ENCODE results near the gene ZNF174. TPM values are rescaled to one million over a fixed set of nuclear protein-coding genes. Genes with fewer than 3 reads are reported as not detected.
A peak's percentile ranks its signal among the peaks of the same experiment; 100 is the strongest.

Gene ZNF174
- total RNA-seq, 1 donor from 2014 or later, result 14.9 TPM

DNA sequence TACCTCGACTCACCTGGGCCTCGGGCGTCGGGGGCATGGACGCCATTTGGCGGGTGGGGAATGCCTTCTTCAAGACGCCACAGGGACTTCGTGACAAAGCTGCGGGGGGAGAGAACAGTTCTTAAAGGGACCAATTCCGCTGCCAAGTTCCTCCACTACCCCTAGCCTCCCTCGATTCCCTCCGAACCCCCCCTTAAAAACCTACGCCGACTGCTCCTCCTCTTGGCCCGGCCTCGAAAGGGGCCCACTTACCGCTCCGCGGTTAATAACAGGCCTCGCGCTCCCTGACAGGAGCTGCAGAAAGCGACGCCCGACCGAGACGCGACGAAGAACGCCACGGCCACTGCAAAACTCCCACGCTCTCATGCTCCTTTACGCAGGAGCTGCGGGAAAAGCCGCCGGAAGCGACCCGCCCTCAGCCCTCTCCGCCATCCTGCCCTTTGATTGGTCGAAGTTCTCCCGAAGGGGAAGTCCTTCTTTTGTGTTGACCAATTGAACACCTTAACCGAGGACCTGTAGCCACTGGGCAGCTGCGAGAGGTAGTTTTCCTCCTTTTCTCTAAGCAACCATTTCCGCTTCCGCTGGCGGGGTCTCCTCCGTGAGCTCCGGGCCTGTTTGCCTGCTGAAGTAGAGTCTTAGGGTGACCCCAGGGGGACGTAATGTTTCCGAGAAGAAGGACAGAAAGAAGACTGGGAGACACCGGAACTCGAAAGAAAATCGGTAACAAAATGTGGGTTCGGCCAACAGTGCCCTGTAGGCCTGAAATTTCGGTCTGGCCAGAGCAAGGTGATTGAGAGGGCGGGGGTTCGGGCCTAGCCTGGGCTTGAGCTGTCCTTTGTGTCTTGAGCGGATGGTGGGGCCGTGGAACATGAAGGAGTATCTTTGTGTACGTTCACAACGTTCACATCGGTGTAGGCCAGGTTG, 42.4 kb downstream of the ZNF174 start, which contains the start of the genes NAA60 and ZNF597:
Gene NAA60, plus strand, starts transcription at position 573 of the 924 bp plus-strand sequence. CDS start 32,548 bp downstream, outside the sequence.
Gene ZNF597, minus strand, starts transcription at position 397 of the 924 bp plus-strand sequence. Its CDS starts 351 bp downstream, at position 46.
- Mint-ChIP-seq H3K4me3 (peak within 1 kb of the TSS; percentile 99), H3K9me3 (peaks cover 5% of the 10 kb centered on the region), H3K27me3 (no peaks in the 10 kb centered on the region), H3K36me3 (peaks cover 30% of the 10 kb centered on the region), H3K4me1 (ENCODE audit: unreplicated experiment) (no peaks in the 10 kb centered on the region), H3K27ac (peak within 1 kb of the TSS; percentile 93)
- TF ChIP-seq, protein P1, sequence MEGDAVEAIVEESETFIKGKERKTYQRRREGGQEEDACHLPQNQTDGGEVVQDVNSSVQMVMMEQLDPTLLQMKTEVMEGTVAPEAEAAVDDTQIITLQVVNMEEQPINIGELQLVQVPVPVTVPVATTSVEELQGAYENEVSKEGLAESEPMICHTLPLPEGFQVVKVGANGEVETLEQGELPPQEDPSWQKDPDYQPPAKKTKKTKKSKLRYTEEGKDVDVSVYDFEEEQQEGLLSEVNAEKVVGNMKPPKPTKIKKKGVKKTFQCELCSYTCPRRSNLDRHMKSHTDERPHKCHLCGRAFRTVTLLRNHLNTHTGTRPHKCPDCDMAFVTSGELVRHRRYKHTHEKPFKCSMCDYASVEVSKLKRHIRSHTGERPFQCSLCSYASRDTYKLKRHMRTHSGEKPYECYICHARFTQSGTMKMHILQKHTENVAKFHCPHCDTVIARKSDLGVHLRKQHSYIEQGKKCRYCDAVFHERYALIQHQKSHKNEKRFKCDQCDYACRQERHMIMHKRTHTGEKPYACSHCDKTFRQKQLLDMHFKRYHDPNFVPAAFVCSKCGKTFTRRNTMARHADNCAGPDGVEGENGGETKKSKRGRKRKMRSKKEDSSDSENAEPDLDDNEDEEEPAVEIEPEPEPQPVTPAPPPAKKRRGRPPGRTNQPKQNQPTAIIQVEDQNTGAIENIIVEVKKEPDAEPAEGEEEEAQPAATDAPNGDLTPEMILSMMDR (conservative IDR thresholded peaks at IDR 0.05), result no peak
- peak; percentile 82 for DNase-seq (ENCODE audit: extremely low spot score, unreplicated experiment)

DNA sequence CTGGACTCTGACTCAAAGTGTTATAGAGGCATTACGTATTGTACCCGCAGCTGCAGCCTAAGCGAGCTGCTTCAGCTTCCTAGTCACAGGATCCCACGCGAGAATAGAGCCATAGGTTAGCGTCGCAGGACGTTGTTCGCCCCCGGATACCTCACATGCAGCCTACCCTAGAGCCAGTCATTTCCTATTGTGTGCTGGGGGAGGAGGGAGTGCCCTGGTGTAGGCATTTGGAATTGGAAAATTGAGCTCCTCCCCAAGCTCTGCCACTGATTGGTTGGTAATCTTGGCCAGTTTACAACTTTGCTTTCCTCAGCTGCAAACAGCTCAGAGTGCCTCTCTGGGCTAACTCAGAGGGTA, 43.0 kb downstream of the ZNF174 start:
- no peak for DNase-seq (ENCODE audit: extremely low spot score, unreplicated experiment)
- H3K27me3 Mint-ChIP-seq, result no peaks in the 10 kb centered on the region
- H3K9me3 Mint-ChIP-seq, result peaks cover 5% of the 10 kb centered on the region
- H3K4me3 Mint-ChIP-seq, result peak overlapping the region; percentile 99
- TF ChIP-seq, protein P1 (conservative IDR thresholded peaks at IDR 0.05), result no peak
- peak overlapping the region; percentile 93 for H3K27ac Mint-ChIP-seq
- H3K4me1 Mint-ChIP-seq (ENCODE audit: unreplicated experiment), result no peaks in the 10 kb centered on the region
- H3K36me3 Mint-ChIP-seq, result peaks cover 30% of the 10 kb centered on the region

DNA sequence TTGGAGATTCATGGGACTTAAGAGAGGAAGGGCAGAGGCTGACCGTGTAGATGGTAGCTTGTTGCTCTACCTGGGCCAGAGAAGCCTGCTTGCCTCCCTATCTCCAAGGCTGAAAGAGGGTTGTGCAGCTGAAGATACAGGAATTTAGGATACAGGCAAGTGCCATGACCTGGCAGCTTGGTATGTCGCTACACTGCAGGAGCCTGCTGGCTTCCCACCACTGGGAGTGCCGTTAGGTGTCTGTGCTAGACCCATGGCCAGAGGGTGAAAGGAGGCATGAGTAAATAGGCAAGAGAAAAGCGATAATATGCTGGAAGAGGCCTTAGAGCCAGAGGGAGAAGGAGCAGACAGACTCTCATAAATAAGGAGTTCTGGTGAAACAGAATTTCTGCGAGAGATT, 53.1 kb downstream of the ZNF174 start:
- peaks cover 10% of the 10 kb centered on the region for H3K4me1 Mint-ChIP-seq (ENCODE audit: unreplicated experiment)
- H3K4me3 Mint-ChIP-seq, result peak overlapping the region; percentile 4
- no peaks in the 10 kb centered on the region for H3K36me3 Mint-ChIP-seq
- no peak for DNase-seq (ENCODE audit: extremely low spot score, unreplicated experiment)
- H3K27ac Mint-ChIP-seq, result no peak overlapping the region
- TF ChIP-seq, protein P1 (conservative IDR thresholded peaks at IDR 0.05), result no peak
- no peaks in the 10 kb centered on the region for H3K27me3 Mint-ChIP-seq
- H3K9me3 Mint-ChIP-seq, result no peaks in the 10 kb centered on the region

DNA sequence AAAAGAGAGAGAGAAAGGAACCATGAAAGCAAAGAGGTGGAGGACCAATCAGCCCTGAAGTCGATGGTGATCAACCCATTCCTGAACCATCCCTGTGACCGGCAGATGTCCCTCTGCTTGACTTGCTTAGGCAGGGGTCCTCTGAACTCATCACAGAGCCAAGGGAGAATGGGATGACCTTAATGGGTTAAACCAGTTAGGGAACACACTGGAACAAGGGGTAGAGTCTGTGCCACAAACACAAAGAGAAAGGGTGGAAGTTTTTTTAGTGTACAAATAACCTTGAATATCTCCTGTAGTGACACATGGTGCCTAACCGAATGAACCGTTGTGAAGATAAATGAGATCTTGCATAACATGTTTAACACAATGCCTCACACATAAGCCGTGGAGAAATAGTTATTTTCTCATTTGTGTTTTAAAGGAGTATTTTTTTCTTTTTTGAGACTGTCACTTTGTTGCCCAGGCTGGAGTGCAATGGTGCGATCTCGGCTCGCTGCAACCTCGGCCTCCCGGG, 53.7 kb downstream of the ZNF174 start:
- Mint-ChIP-seq H3K27ac (no peak overlapping the region), H3K4me1 (ENCODE audit: unreplicated experiment) (peaks cover 16% of the 10 kb centered on the region), H3K9me3 (no peaks in the 10 kb centered on the region), H3K4me3 (peak overlapping the region; percentile 18), H3K27me3 (no peaks in the 10 kb centered on the region), H3K36me3 (no peaks in the 10 kb centered on the region)
- TF ChIP-seq, protein P1 (conservative IDR thresholded peaks at IDR 0.05), result no peak
- no peak for DNase-seq (ENCODE audit: extremely low spot score, unreplicated experiment)

DNA sequence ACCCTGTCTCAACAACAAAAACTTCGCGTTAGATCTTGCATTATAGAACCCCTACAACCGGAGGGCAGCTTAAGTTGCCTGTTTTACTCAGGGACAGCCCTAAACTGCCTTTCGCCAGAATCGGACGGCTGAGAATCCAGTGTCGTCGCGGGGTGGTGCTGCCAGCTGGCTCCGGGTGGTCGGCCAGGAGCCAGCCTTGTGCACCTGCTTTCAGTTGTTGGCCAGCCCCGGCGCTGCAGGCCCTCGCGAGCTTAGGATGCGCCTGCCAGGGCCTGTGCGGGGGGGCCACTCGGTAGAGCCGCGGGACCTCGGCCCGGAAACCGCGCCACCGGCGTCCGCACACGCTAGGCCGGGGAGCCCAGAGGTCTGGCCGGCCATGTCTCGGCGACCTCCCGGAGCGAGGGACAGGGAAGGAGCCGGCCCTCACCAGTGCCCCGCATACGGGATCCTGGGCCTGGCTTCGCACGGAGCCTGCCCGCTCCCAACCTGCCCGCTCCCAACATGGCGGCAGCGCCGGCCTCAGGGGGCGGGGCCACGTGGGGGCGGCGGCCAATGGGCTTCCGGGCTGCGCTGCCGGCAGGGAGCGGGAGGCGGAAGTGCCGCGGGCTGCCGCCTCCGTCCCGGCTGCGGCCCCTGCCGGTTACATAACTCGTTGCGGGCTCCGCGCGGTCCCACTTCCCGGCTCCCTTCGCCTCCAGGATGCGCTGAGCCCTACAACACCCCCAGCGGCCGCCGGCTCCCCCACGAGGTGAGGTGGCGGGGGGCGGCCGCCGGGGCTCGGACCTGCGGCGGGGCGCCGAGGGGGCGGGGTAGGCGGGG, 56.6 kb downstream of the ZNF174 start:
- peaks cover 38% of the 10 kb centered on the region for H3K4me1 Mint-ChIP-seq (ENCODE audit: unreplicated experiment)
- TF ChIP-seq, protein P1 (conservative IDR thresholded peaks at IDR 0.05), result peak; percentile 71

More for the DNA sequence above, 56.6 kb downstream of the ZNF174 start:
- Mint-ChIP-seq H3K27me3 (no peaks in the 10 kb centered on the region), H3K4me3 (peak overlapping the region; percentile 79), H3K9me3 (no peaks in the 10 kb centered on the region), H3K27ac (peak overlapping the region; percentile 82), H3K36me3 (peaks cover 4% of the 10 kb centered on the region)
- DNase-seq (ENCODE audit: extremely low spot score, unreplicated experiment), result peak; percentile 96

Data from type B pancreatic cell (in vitro differentiated cells).